Measurements from ENCODE around the gene FAM20B. TPM values are rescaled to one million over a fixed set of nuclear protein-coding genes. Genes with fewer than 3 reads are reported as not detected.

The FAM20B gene
- total RNA-seq, 1 experiment from 2014 or later = 35.4 TPM

- Mint-ChIP-seq H3K4me1 (peaks cover 52 to 58% of the 10 kb centered on the region in 2 experiments), H3K9me3 (no peaks in the 10 kb centered on the region), H3K27me3 (ENCODE audit: low read depth) (peaks cover 4% of the 10 kb centered on the region; the same call in 1 of the 2 replicates), H3K4me3 (peak overlapping the region; percentile 73 to 95), H3K36me3 (ENCODE audit: insufficient read depth in 1 of 3, low read depth in 3 of 3) (no peaks in the 10 kb centered on the region; a peak in 1 of 7 replicates), H3K27ac (peak overlapping the region in 2 of 3 experiments; percentile 44 to 66; a peak in 5 of 7 replicates)
- WGBS (ENCODE audit: extremely low coverage, insufficient read length, low lambda C conversion rate) = no CpG with 5 or more reads among the region's 11 CpGs
- H3K4me2 ChIP-seq (ENCODE audit: insufficient read depth, insufficient read length, low read length) = peak overlapping the region; percentile 81
- no peak overlapping the region for H3K4ac ChIP-seq (ENCODE audit: low read depth, low read length)
- DNase-seq = no peak
- peaks cover 11% of the 10 kb centered on the region for H3K23me2 ChIP-seq (ENCODE audit: insufficient read length, low read depth, low read length, poor library complexity, severe bottlenecking)
- peaks cover 5% of the 10 kb centered on the region; the same call in 1 of the 2 replicates for H3K79me2 ChIP-seq (ENCODE audit: insufficient read depth, low read length)
- H3K27me3 ChIP-seq (ENCODE audit: insufficient read depth, low read length) = no peaks in the 10 kb centered on the region
- peak overlapping the region; percentile 75 for H3K9ac ChIP-seq (ENCODE audit: extremely low read depth, insufficient read length, low read length)
- H4K20me1 ChIP-seq (ENCODE audit: control insufficient read depth, insufficient read depth, insufficient read length) = no peaks in the 10 kb centered on the region
- no peak overlapping the region for H3K23ac ChIP-seq (ENCODE audit: insufficient read length, low read depth, low read length)
- H4K8ac ChIP-seq (replicated peaks; ENCODE audit: insufficient read length, low read depth, low read length) = no peak overlapping the region
- no peak overlapping the region for H2BK5ac ChIP-seq (ENCODE audit: insufficient read length, low read length)
- H4K5ac ChIP-seq (ENCODE audit: insufficient read length, low read depth, low read length) = no peak overlapping the region
- H3K79me1 ChIP-seq (ENCODE audit: insufficient read depth, low read depth, low read length, poor library complexity, severe bottlenecking) = no peaks in the 10 kb centered on the region
- no peak overlapping the region for H2BK120ac ChIP-seq (ENCODE audit: low read depth, low read length, poor library complexity, severe bottlenecking)
- no peak overlapping the region for H3K56ac ChIP-seq (ENCODE audit: insufficient read length, low read depth, low read length)
- no peaks in the 10 kb centered on the region for H3K9me3 ChIP-seq (ENCODE audit: control insufficient read depth, low read depth, low read length)
- H2AK5ac ChIP-seq (ENCODE audit: insufficient read length, low read length) = no peak overlapping the region
- no peak overlapping the region for H2BK15ac ChIP-seq (ENCODE audit: low read depth, low read length)
- H4K91ac ChIP-seq (ENCODE audit: insufficient read length, low read depth, low read length) = no peak overlapping the region
- TF ChIP-seq, protein P1, sequence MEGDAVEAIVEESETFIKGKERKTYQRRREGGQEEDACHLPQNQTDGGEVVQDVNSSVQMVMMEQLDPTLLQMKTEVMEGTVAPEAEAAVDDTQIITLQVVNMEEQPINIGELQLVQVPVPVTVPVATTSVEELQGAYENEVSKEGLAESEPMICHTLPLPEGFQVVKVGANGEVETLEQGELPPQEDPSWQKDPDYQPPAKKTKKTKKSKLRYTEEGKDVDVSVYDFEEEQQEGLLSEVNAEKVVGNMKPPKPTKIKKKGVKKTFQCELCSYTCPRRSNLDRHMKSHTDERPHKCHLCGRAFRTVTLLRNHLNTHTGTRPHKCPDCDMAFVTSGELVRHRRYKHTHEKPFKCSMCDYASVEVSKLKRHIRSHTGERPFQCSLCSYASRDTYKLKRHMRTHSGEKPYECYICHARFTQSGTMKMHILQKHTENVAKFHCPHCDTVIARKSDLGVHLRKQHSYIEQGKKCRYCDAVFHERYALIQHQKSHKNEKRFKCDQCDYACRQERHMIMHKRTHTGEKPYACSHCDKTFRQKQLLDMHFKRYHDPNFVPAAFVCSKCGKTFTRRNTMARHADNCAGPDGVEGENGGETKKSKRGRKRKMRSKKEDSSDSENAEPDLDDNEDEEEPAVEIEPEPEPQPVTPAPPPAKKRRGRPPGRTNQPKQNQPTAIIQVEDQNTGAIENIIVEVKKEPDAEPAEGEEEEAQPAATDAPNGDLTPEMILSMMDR (conservative IDR thresholded peaks at IDR 0.05) = no peak
- H3K4me1 ChIP-seq (ENCODE audit: insufficient read depth, low read length) = peaks cover 7% of the 10 kb centered on the region; the same call in 1 of the 2 replicates
- no peak overlapping the region for H3K18ac ChIP-seq (ENCODE audit: insufficient read length, low read depth, low read length)
- H2BK20ac ChIP-seq (ENCODE audit: low read depth, low read length, poor library complexity, severe bottlenecking) = no peak overlapping the region
- H2AFZ ChIP-seq (ENCODE audit: low read length) = no peak overlapping the region
- H3T11ph ChIP-seq (ENCODE audit: low read length) = no peak overlapping the region
- no peak overlapping the region for H2BK12ac ChIP-seq (ENCODE audit: insufficient read length, low read depth, low read length)
- H3K27ac ChIP-seq (ENCODE audit: insufficient read length, low read depth, low read length) = no peak overlapping the region
- no peak overlapping the region for H3K14ac ChIP-seq (ENCODE audit: insufficient read depth, low read length)
Observed at GRCh38 chr1:179026813-179027669, 1.3 kb downstream of the FAM20B start.

Measured in H9 (cell line).